Measurements from ENCODE around the gene FAM120B. TPM values are rescaled to one million over a fixed set of nuclear protein-coding genes. Genes with fewer than 3 reads are reported as not detected.

The FAM120B gene
- total RNA-seq, 1 experiment from 2014 or later = 15.2 TPM

DNA sequence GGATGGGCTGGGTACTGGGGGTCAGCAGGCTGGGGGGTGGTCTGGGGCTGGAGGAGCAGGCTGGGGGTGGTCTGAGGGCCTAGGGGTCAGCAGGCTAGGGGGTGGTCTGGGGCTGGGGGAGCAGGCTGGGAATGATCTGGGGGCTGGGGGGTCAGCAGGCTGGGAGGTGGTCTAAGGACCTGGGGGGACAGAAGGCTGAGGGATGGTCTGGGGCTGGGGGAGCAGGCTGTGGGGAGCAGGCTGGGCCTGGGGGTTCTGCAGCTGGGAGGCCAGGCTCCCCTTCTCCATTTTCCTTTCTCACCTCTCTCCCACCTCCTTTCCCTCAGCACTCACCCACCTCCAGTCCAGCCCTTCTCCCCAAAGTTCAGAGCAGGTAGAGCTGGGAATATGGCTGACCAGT lies 132.3 kb downstream of the FAM120B start:
- ChIA-PET CTCF (interaction anchor here (0.8 kb wide), 2 partner anchors 607 to 649 kb away, joined by 3 to 4 read pairs; no protein-coding TSS in a partner anchor), POLR2A (interaction anchor here (0.7 kb wide), 1 partner anchor 21 kb away, joined by 3 read pairs; no protein-coding TSS in a partner anchor)
- no peak for DNase-seq (ENCODE audit: low spot score)
- peaks cover 5% of the 10 kb centered on the region; the same call in 1 of the 2 replicates for H3K9me3 Mint-ChIP-seq
- no peak for TF ChIP-seq ZNF317 (CRISPR knock-in tag; IDR thresholded peaks at IDR 0.05; ENCODE audit: borderline replicate concordance, low read depth)
- no peak for TF ChIP-seq PRRX2 (CRISPR knock-in tag; IDR thresholded peaks at IDR 0.05)
- TF ChIP-seq TEAD1 (CRISPR knock-in tag; IDR thresholded peaks at IDR 0.05) = no peak
- TF ChIP-seq FOXJ3 (CRISPR knock-in tag; IDR thresholded peaks at IDR 0.05; ENCODE audit: borderline replicate concordance) = no peak
- H3K27me3 Mint-ChIP-seq (ENCODE audit: low read depth) = no peaks in the 10 kb centered on the region; the same call in 1 of the 2 replicates
- no peak overlapping the region for H3K27ac Mint-ChIP-seq
- peaks cover 3% of the 10 kb centered on the region; the same call in 1 of the 2 replicates for H3K36me3 Mint-ChIP-seq
- no peak for ATAC-seq
- H3K4me3 Mint-ChIP-seq = no peak overlapping the region
- peaks cover 18% of the 10 kb centered on the region for H3K4me1 Mint-ChIP-seq

DNA sequence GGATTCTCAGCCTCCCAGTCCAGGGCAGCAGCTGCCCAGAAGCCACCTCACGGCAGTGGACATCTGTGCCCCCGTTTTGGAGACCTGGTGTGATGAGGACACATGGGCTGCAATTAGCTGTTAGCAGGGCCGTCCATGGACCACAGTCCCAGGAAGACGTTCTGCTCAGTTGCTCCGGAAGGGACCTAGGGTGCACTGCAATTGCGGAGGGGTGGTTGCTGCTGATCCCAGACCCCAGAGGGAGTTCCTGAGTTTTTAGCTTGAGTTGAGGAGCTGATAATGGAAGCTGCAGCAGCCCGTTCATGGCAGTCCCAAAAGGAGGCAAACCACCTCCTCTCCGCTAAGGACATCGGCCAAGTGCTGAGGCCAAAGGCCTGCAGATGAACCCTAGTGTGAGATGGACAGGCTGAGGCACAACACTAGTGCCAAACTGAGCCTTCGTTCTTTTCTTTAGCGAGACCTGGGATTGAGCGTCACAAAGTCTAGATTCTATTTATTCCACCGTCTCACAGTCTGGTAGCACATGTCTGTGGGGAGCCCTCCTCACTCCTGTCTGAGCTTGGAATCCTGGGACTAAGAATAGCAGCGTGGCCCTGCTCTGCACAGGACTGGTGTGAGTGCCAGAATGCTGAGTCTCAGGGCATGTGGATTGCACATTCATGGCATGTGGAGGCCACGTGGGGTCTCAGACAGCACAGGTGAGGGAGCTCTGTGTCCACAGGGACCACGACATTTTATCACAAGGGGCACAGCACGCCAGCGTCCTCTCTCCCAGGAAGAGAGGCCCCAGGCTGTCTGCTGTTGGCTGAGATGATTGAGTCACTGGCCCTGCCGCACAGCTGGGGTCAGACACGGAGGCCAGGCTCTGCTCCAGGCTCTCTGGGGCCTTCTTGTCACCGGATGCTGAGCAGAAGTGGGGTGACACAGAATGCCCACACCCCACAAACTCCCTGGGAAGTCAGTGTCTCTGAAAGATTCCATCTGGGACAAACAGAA lies 133.1 kb downstream of the FAM120B start:
- TF ChIP-seq, protein P1, sequence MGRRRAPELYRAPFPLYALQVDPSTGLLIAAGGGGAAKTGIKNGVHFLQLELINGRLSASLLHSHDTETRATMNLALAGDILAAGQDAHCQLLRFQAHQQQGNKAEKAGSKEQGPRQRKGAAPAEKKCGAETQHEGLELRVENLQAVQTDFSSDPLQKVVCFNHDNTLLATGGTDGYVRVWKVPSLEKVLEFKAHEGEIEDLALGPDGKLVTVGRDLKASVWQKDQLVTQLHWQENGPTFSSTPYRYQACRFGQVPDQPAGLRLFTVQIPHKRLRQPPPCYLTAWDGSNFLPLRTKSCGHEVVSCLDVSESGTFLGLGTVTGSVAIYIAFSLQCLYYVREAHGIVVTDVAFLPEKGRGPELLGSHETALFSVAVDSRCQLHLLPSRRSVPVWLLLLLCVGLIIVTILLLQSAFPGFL (CRISPR knock-in tag; IDR thresholded peaks at IDR 0.05; ENCODE audit: borderline replicate concordance) = no peak
- no peak for TF ChIP-seq RORB (CRISPR knock-in tag; IDR thresholded peaks at IDR 0.05)
- TF ChIP-seq, protein P2, sequence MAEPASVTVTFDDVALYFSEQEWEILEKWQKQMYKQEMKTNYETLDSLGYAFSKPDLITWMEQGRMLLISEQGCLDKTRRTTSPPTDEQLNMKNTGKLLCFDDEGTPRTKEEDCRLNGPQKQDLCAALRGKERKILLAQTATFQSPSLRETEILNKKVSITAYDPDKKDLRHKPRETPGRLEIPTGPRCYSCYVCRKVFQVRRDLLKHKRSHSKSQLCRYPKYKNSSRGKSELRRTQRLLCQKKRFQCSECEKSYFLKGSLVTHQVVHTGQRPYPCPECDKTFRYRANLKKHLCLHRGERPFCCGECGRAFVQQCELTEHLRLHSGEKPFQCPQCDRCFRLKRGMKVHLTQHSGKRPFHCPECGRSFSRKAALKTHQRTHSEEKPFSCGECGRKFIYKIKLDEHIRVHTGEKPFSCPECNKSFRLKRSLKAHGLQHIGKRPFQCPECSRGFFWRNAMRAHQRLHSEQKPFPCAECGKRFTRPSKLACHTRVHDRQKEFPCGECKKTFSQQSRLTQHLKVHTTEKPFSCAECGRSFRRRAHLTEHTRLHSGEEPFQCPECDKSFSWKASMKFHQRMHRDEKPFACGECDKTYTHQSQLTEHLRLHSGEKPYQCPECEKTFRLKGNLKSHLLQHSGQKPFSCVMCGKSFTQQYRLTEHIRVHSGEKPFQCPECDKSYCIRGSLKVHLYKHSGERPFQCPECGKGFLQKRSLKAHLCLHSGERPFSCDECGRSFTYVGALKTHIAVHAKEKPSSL (CRISPR knock-in tag; conservative IDR thresholded peaks at IDR 0.05) = no peak
- TF ChIP-seq TCF7 (CRISPR knock-in tag; IDR thresholded peaks at IDR 0.05; ENCODE audit: low read depth) = no peak
- TF ChIP-seq, protein P3, sequence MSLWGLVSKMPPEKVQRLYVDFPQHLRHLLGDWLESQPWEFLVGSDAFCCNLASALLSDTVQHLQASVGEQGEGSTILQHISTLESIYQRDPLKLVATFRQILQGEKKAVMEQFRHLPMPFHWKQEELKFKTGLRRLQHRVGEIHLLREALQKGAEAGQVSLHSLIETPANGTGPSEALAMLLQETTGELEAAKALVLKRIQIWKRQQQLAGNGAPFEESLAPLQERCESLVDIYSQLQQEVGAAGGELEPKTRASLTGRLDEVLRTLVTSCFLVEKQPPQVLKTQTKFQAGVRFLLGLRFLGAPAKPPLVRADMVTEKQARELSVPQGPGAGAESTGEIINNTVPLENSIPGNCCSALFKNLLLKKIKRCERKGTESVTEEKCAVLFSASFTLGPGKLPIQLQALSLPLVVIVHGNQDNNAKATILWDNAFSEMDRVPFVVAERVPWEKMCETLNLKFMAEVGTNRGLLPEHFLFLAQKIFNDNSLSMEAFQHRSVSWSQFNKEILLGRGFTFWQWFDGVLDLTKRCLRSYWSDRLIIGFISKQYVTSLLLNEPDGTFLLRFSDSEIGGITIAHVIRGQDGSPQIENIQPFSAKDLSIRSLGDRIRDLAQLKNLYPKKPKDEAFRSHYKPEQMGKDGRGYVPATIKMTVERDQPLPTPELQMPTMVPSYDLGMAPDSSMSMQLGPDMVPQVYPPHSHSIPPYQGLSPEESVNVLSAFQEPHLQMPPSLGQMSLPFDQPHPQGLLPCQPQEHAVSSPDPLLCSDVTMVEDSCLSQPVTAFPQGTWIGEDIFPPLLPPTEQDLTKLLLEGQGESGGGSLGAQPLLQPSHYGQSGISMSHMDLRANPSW (CRISPR knock-in tag; conservative IDR thresholded peaks at IDR 0.05; ENCODE audit: low read depth) = no peak
- TF ChIP-seq, protein P4, sequence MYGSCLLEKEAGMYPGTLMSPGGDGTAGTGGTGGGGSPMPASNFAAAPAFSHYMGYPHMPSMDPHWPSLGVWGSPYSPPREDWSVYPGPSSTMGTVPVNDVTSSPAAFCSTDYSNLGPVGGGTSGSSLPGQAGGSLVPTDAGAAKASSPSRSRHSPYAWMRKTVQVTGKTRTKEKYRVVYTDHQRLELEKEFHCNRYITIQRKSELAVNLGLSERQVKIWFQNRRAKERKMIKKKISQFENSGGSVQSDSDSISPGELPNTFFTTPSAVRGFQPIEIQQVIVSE (CRISPR knock-in tag; IDR thresholded peaks at IDR 0.05; ENCODE audit: borderline replicate concordance) = no peak
- TF ChIP-seq IRF2 (CRISPR knock-in tag; IDR thresholded peaks at IDR 0.05; ENCODE audit: borderline replicate concordance, low read depth) = no peak
- no peak for TF ChIP-seq ZNF263 (CRISPR knock-in tag; IDR thresholded peaks at IDR 0.05; ENCODE audit: low read depth)

More for the DNA sequence above, 133.1 kb downstream of the FAM120B start:
- Mint-ChIP-seq H3K27ac (no peak overlapping the region), H3K27me3 (ENCODE audit: low read depth) (no peaks in the 10 kb centered on the region; the same call in 1 of the 2 replicates), H3K9me3 (peaks cover 5% of the 10 kb centered on the region; the same call in 1 of the 2 replicates), H3K4me1 (peaks cover 10% of the 10 kb centered on the region), H3K4me3 (no peak overlapping the region), H3K36me3 (peaks cover 3% of the 10 kb centered on the region; the same call in 1 of the 2 replicates)
- no peak for DNase-seq (ENCODE audit: low spot score)
- CTCF ChIA-PET = interaction anchor here (1.0 to 1.4 kb wide), 5 partner anchors 10 to 377 kb away, joined by 3 to 5 read pairs (median 3); no protein-coding TSS in a partner anchor
- POLR2A ChIA-PET = interaction anchor here (1.2 kb wide), 1 partner anchor 77 kb away, joined by 5 read pairs; no protein-coding TSS in a partner anchor
- ATAC-seq = no peak

All from WTC11 (cell line).